Gastroesophageal sphincter (tissue), 3 donors: ENCODE data around the gene CABLES2.

Source experiments
- POLR2A ChIP-seq, 2 donors: fragments of 450-650 bp; IDR thresholded peaks; one replicate each; pipeline ENCODE4 v1.6.1; 2017; ENCODE audit warnings: antibody characterized with exemption in 2 of 2, mild to moderate bottlenecking in 2 of 2, moderate library complexity in 1 of 2
- POLR2AphosphoS5 ChIP-seq: sonication (generic); formaldehyde crosslinking; IDR thresholded peaks from one replicate; pipeline ENCODE4 v1.6.1; 2017; ENCODE audit warnings: antibody characterized with exemption
- TF ChIP-seq, protein P1 (sequence below), 4 experiments: fragments of 200-600 bp in 2 of 4; fragments of 450-650 bp in 2 of 4; sonication (generic) in 1 of 4; IDR thresholded peaks; one replicate each; pipeline ENCODE4 v1.5.1; 2017 to 2019; ENCODE audit warnings: antibody characterized with exemption in 4 of 4, mild to moderate bottlenecking in 2 of 4, moderate library complexity in 2 of 4

GRCh38 chr20:62381202-62381797 lies 25.8 kb downstream of the CABLES2 start:
- TF ChIP-seq, protein P1, sequence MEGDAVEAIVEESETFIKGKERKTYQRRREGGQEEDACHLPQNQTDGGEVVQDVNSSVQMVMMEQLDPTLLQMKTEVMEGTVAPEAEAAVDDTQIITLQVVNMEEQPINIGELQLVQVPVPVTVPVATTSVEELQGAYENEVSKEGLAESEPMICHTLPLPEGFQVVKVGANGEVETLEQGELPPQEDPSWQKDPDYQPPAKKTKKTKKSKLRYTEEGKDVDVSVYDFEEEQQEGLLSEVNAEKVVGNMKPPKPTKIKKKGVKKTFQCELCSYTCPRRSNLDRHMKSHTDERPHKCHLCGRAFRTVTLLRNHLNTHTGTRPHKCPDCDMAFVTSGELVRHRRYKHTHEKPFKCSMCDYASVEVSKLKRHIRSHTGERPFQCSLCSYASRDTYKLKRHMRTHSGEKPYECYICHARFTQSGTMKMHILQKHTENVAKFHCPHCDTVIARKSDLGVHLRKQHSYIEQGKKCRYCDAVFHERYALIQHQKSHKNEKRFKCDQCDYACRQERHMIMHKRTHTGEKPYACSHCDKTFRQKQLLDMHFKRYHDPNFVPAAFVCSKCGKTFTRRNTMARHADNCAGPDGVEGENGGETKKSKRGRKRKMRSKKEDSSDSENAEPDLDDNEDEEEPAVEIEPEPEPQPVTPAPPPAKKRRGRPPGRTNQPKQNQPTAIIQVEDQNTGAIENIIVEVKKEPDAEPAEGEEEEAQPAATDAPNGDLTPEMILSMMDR (IDR thresholded peaks at IDR 0.05), result no peak
- no peak for TF ChIP-seq POLR2A (IDR thresholded peaks at IDR 0.05)
- TF ChIP-seq POLR2AphosphoS5, result no peak
